ENCODE data around the gene PARVB.
"Not testable (repeated sequence)": the region's sequence is repeated elsewhere in the genome, so short reads cannot be mapped to it uniquely, and the experiment has no call there.

PARVB gene

DNA sequence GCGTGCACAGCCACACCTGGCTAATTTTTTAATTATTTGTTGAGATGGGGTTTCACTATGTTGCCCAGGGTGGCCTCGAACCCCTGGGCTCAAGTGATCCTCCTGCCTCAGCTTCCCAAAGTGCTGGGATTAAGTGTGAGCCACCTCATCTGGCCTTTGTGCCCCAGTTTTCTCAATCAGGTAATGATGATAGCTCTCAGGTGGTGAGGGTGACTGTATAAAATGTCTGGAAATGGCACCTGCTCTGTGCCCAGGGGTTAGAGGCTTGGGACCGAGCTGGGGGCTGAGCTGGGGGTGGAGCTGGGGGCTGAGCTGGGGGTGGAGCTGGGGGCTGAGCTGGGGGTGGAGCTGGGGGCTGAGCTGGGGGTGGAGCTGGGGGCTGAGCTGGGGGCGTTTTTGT lies 32.5 kb downstream of the PARVB start:
- not testable (repeated sequence) for DNase-seq (ENCODE audit: low read depth)

DNA sequence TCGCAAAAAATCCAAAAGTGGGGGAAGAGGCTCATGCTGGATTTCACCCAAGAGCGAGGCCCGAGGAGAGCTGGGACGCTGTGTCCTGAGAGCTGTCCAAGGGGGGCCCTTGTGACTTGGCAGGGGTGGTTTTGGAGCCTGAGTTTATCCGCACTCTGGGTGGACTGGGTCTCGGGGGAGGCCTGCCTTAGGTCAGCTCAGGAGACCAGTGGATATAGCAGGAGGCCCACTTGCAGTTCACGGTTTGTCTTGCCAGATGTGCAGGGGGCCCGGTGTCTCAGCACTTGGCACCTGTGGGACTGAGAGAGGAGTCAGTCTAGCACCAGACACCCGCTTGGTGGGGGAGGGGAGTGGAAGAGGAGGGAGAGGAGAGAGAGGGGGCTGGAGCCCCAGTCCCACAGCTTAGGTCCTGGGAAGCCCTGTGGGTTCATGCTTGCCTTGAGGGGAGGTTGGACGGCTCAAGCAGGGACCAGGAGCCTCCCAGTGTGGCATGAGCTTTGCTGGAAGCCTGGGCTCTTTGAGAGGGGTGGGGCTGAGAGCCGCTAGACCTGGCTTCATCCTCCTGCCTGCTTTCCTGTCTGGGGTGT lies 33.4 kb downstream of the PARVB start:
- no peak for DNase-seq (ENCODE audit: low read depth)

DNA sequence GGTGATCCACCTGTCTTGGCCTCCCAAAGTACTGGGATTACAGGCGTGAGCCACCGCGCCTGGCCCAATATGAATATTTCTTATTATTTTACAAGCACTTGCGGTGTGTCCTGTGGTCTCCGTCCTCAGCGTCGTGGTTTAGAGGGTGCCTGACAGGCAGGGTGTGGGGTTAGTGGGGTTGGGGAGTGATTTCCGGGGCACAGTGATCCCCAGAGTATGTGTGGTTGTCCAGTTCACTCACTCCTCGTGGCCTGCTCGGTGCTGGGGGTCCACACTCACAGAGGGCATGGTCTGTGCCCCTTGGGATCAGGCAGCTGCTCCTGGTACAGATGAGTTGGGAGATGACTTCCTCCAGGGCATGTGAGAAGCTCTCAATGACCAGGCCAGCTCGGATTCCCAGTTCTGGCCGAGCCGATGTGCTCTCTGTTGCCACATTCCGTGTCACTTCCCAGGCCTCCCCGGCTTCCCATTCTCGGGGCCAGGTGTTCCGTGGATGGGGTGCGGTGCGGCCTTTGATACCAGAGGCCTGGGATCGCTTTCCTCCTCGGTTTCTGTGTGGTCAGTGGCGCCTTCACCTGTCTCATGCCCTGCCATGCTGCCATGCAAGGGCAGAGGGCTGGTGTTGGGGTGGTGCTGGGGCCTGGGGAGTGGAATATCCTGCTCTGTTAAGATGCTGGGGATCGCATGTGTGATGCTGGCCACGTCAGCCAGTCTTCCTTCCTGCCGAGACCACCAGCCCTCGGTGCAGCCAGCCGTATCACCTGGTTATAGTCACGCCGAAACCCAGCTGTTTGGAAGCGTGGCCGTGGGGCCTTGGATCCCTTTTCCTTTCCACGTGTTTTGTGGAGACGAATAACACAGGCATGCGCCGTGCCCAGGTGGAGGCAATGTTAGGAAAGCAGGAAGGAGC lies 39.6 kb downstream of the PARVB start:
- DNase-seq (ENCODE audit: low read depth), result no peak

DNA sequence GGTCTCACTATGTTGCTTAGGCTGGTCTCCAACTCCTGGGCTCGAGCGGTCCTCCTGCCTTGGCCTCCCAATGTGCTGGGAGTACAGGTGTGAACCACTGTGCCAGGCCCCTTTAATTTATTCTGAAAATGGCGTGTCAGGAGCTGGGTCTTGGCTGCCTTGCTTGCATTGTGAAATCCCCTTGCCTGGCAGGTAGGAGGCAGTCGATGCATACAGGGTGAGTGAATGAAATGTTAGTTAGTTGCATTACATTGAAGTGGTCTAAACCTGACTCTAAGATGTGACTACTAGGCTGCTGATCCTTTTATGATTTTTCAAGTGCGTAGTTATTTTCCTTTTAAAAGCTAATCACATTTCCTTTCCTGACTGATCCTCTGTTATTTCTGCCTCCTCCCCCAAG lies 42.9 kb downstream of the PARVB start:
- DNase-seq (ENCODE audit: low read depth), result no peak

DNA sequence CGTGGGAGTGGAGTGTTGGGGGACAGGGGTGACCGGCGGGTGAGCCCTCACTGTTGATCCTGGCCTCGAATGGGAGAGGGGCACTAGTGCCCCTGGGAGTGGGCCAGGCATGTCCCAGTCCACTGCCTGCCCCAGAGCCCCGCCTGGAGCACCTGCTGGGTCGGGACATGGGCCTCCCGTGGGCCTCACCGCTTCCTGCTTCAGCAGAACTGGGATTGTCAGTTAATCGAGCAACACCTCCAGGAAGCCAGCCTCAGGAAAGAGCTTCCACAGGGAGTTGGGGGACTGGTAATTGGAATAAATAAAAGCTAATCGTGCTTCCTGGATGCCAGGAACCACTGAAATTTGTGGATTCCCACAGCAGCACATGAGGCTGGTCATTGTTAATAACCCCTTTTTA lies 43.8 kb downstream of the PARVB start:
- no peak for DNase-seq (ENCODE audit: low read depth)

DNA sequence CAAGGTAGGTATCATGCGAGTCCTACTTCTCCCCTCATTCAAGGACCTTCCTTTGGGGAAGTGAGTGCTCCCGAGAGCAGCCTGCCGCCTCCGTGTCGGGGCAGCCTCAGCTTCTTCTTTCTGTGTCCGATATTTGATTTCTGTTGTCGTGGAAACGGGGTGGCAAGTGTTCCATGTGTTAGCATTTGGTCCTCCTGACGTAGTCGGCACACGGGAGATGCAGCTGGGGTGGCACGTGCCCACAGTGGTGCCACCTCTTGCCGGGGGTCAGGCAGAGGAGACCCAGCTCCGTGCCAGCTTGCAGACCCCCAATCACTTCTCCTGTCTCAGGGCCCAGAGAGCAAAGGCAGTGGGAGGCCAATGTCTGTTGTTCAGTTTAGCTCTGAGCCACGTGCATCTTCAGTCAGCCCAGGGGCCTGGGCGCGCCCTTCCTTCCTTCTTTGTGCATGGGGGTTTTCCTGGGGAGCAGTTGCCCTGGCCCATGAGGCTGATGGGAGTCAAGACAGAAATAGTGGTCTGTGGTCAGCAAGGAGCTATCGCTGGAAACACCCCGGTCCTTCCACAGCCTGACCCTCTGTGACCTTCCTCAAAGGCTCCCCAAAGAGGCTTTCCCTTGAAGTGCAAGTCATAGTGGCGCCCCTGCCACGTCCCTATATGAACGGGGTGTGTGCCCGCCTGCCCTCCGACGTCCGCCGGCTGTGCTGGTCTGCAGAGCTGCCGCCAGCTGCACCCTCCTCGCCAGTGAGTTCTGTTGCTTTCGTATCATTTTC lies 44.5 kb downstream of the PARVB start:
- no peak for DNase-seq (ENCODE audit: low read depth)

DNA sequence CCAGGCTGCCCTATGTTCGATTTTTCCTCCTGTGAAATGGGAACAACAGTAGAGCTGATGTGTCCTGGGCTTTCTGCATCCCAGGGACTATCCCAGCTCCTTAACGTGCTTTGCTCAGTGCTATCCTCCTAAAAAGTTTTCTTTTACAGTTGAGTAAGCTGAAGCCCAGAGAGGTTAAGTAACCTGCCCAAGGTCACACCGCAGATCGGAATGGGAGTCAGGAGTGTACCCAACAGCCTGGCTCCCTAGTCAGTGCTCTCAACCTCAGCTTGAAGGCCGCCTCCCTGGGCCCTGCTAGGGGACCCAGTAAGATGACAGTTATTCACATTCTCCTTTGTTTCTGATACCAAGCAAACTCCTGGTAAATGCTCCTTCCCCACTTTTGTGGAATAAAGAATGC lies 45.9 kb downstream of the PARVB start:
- no peak for DNase-seq (ENCODE audit: low read depth)

DNA sequence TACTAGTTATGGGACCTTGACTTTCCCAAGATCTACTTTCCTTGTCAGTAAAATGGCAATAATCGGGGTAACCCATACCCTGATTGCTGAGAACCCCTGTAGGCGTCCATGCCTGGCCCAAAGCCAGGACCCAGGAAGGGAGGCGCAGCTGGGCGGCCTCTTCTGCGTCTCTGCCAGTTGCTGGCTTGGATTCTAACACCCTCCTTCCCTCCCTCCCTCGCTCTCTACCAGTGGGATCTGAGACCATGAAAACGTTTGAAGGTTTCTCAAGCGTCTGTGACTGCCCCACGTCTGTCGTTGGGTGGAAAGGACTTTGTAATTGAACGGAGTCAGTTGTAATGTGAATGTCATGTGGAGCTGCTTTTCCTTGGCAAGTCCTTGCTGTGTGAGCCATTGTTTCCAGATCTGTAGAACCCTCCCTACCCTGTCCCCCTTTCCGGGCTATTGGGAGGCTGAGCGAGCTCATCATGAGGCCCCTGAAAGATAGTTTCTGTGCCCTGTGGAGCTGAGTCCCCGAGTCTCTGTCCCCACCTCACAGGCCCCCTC lies 47.8 kb downstream of the PARVB start:
- DNase-seq (ENCODE audit: low read depth), result no peak

DNA sequence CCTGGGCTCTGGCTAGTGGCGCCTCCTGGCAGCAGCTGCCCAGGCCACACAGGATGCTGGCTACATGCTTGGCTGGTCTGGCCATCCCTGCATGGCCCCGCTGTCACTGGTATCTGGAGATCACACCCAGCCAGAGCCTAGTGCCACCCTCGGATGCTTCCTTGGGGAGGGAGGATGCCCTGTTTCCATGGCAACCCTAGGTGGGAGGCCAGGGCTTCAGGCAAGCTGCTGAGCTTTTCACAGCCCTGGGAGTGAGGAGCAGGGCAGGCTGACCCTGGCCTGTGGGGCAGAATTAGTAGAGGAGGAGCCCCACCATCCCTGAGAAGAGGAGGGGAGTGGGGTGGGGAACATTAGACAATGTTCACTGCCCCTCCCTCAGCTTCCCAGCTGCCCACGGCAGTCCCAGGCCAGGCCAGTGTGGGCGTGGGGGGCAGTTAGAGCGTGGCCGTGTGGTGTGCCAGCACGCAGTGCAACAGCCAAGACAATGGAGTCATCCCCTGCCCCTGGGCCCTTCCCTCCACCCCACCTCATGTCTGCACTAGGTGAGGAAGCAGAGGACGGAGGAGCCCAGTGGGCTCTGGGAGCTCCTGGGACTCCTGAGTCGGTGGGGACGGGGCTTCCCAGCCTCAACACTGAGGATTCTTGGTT lies 50.4 kb downstream of the PARVB start:
- no peak for DNase-seq (ENCODE audit: low read depth)

DNA sequence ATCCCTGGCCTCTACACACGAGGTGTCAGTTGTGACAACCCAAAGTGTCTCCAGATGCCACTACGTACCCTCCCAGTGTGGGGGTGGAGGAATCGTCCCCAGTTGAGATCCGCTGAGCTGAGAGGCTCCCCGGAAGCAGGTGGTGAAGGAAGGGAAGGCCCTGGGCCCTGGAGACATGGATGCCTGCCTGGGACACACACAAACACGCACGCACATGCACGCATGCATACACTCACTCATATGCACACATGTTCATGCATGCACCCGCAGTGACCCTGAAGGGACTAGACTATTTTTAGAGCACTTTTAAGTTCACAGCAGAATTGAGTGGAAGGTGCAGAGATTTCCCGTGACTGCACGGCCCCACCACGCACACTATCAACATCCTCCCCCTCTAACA lies 50.9 kb downstream of the PARVB start:
- DNase-seq (ENCODE audit: low read depth), result no peak

DNA sequence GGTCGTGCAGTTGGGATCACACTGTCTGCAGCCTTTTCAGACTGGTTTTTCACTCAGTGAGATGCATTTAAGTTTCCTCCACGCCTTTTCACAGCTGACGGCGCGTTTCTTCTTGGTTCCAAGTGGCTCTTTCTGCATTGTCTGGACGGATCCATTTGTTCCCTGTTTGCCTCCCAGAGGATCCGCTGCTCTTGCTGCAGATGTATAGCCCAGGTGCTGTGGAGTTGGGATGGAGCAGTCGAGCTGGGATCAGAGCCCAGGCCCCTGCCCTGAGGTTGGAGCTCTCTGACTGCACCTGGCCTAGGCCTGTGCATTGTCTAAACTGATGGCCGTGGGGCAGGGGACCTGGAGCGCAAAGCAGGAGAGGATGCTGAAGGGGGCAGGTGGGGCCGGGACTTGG lies 51.6 kb downstream of the PARVB start:
- DNase-seq (ENCODE audit: low read depth), result no peak

DNA sequence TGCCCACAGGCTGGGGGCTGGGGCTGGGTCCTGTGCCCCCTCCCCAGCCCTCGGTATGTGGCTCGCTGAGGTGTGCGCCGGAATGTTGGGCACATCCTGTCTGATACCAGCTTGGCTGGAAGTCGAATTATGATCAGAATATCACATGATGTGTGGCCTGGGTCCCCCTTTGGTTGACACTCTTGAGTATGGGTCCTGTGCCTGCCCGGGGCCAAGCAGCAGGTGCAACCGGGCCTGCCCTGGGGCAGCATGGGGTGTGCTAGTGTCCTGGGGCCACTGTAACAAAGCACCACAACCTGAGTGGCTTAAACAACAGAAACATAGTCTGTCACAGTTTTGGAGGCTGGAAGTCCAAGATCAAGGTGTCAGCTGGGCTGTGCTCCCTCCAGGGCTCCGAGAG lies 52.7 kb downstream of the PARVB start:
- no peak for DNase-seq (ENCODE audit: low read depth)

DNA sequence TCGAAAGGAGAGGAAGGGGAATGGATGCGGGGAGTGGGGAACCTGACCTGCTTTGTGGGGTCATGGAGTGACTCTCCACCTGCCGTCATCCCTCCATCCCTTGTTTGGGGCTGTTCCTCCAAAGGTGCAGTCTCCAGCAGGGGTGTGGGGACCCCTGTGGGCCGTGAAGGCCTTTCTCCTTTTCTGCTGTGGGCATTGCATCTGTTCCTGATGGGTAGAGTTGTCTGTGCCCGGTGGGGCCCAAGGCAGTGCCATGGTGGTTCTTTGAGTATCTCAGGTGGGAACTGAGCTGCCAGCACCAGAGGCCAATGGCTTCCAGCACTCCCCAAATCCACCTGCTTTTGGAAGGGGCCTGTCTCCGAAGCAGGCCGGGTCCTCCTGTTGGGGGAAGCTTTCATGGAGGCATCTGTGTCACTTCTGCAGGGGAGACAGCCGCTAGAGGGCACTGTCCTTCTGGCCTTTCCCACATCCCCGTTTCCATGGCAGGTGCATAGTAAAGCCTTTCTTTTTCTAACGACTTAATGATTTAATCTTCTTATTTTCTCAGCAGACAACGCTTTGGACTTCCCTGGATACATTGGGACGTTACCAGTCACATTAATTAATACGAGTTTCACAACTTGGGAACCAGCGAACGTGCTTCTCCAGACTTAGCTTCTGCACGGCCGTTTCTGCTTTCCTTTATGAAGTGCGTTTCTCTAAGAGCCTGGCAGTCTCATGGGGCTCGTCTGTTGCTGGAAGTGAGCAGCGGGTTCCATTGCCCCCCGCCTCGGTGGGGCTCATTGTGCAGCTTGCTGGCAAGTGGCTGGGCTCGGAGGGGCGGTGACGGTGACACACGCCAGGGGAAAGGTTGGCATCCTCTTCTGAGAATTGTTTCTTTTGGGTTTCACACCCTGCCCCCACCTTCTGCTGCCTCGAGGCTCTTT lies 57.1 kb downstream of the PARVB start:
- DNase-seq (ENCODE audit: low read depth), result peak; percentile 50

DNA sequence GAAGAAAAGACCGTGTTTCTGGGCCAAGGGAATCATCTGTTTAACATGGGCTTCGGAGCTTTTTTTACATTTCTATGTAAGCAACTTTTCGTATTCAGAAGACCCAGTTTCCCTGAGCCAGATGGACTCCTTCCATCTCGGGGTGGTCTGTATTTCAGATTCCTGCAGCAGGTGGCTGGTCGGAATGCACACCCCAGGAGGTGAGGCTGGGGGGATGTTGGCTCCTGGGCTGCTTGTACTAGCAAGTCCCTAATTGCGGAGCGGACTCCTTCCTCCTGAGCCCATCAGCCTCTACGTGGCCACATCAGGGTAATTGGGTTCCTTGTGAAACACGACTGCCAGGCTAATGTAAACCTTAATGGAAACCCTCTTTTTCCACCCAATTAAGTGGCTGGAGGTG lies 58.7 kb downstream of the PARVB start:
- no peak for DNase-seq (ENCODE audit: low read depth)

DNA sequence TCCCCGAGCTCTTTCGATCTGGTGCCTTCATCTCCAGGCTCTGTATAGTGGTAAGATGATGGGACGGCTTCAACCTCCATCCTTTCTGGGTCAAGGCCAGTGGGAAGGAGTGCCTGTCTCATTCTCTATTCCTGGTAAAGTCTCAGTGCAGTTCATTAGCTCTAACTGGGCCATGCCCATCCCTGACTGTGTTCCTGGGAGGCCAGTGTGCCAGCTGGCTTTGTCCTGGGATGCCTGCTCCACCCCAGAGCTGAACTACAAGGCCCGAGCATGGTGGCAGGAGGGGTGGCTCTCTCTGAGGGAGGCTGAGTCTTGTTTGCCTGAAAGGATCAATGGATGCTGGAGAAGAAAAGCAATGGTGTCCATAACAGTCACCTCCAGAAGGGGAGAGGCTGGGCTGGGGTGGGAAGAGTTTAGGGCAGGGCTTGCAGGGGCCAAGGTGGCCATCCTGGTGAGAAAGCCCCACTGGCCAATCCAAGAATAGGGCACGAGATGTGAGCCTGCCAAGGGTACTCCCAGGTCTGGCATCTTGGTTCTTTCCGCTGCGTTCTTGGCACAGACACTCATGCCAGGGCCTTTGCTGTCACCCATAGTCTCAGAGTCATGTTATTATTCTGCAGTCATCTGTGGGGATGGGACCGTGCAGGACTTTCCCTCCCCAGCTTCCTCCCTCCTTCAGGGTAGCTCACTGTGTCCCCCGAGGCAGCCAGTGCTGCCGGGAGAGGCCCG lies 60.1 kb downstream of the PARVB start:
- no peak for DNase-seq (ENCODE audit: low read depth)

DNA sequence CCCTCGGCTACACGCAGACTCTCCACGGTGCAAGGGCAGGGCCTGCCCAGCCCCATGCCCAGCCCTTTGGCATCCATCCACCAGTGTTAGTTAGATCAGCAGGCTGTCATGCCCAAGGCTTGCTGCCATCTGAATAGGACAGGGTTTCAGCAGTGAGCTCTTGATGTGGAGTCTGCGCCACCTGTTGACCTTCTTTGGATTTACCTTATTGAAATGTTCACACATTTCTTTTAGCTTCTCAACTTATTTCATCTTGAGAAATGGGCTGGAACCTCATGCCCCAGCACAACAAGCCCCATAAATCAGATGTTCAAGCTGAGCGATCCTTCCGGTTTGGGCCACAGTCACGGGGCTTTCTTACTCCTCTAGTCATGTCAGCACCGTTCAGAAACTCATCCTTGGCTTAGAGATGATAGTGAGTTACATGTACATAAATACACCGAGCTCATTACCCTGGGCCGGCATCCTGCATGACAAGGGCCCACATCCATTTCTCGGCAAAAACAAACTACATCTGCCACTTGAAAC lies 61.7 kb downstream of the PARVB start:
- DNase-seq (ENCODE audit: low read depth), result no peak

DNA sequence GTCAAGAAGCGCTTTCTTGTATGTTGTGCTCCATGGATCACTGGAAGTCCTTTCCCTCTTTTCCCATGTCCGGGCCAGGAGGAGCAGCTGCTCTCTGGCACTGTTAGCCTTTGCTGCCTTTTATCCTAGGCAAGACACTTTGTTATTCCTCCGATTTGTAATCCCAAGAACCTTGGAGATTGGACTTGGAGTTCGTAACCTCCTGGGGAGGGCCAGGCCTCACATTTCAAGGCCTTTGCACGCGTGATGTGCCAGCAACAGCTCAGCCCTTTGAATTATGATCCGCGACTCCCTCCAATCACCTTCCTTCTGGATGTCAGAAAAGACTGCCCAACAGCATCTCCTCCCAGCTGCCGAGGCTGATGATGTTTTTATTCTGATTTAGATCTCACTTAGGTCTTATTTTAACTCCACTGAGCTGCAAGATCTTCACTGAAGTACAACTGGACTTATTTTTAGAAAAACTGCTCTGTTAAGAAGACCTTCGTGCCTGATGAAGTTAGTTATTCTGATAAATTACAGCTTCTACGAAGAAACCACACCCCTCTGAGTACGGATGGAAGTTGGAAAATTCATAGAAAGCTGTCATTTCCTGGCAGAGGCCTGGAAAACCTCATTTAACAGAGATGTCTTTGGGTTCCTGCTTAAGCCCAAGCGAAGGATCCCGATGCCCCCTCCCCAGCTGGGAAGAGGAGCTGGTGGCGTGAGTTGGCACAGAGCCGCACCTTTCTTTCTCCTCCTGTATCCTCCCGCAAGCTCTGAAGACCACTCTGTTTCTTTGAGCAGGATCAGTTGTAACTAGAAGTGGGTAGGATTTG lies 62.4 kb downstream of the PARVB start:
- DNase-seq (ENCODE audit: low read depth), result no peak

DNA sequence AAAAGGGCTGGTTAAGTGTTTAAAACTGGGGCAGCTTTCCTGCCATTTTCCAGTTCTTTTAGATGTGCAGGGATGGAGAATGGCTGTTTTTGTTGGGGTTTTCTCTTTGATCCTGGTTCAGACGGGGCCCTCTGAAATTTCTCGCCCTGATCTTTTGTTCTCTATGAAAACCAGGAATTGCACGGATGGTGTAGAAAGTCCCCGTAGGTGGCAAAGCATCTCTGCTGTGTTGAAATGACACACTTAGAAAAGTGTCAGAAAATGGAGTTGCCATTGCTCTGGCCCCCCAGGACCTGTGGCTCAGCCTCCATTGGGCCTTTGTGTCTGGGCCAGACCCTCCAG lies 63.0 kb downstream of the PARVB start:
- no peak for DNase-seq (ENCODE audit: low read depth)

DNA sequence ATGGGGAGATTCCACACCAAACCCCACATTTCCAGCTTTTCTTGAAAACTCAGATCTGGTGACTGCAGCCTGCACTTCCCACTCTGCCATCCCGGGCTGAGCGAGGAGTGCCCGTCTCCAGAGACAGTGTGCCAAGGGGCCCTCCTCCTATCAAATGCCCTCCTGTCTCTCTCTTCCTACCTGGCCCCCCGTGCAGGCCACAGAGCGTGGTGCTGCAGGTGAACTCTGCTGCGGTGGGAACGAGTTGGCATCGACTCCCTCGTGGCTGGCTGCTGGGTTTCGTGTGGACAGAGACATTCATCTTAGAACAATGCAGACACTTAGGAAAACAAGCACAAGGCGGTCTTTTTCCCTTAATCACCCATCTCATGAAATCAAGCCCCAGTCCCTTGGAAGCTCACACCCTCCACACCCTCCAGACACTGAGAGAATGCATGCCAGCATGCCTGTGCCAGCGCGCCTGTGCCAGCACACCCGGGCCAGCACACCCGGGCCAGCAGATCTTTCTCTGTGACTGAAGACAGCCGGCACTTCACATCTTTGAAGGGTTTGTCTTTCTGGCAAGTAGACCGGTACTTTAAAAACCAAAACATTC lies 65.0 kb downstream of the PARVB start:
- no peak for DNase-seq (ENCODE audit: low read depth)

All from activated T-cell treated with anti-CD3 and anti-CD28 coated beads for 1 hour (primary cell).